Testis (tissue), 3 donors: ENCODE data around the gene ERC1. TPM values are rescaled to one million over a fixed set of nuclear protein-coding genes. Genes with fewer than 3 reads are reported as not detected.

ENCODE experiments used
- DNase-seq: peaks from one replicate; pipeline ENCODE4 v3.0.0-alpha.2; 2019
- H3K27ac ChIP-seq, 2 donors: fragments of 200-600 bp; sonication (generic); one replicate each; pipeline ENCODE4 v1.5.1; 2019
- H3K27me3 ChIP-seq: fragments of 200-600 bp; sonication (generic); one replicate; pipeline ENCODE4 v1.5.1; 2019
- H3K36me3 ChIP-seq: fragments of 200-600 bp; sonication (generic); one replicate; pipeline ENCODE4 v1.5.1; 2017; ENCODE audit warnings: low read depth; ENCODE audit errors: missing control alignments
- H3K4me1 ChIP-seq: fragments of 200-600 bp; sonication (generic); one replicate; pipeline ENCODE4 v1.5.1; 2019
- H3K4me3 ChIP-seq, 2 donors: fragments of 200-600 bp; sonication (generic); one replicate each; pipeline ENCODE4 v1.5.1; 2017 to 2019
- H3K9me3 ChIP-seq: fragments of 200-600 bp; sonication (generic); one replicate; pipeline ENCODE4 v1.5.1; 2017
- POLR2A ChIP-seq: fragments of 450-650 bp; IDR thresholded peaks from one replicate; pipeline ENCODE4 v1.6.1; 2017; ENCODE audit warnings: antibody characterized with exemption, mild to moderate bottlenecking, moderate library complexity
- WGBS, 2 donors: methylation state at CpG; one replicate each; pipeline ENCODE4 v1.1.5; 2018; 5-methylcytosine and 5-hydroxymethylcytosine counted together
- intact Hi-C: fragments of 100-400 bp; cut with DNase I; formaldehyde crosslinking; loops from one replicate; pipeline ENCODE4 v1.15.1; 2023; ENCODE audit warnings: low total_unique reads
- polyA plus RNA-seq: library from polyadenylated mRNA; stranded (reverse); fragments of 350-450 nt; fragmentation: Illumina TruSeq; extraction: RNeasy Lipid Tissue Mini Kit (QIAGEN cat#74804); gene quantifications from one replicate; pipeline ENCODE4 v1.2.3, GENCODE V29; 2014; ENCODE audit warnings: low read depth, low replicate concordance; ENCODE audit not compliant: insufficient read depth
- total RNA-seq, 2 donors: library from RNA; depleted of rRNA; stranded (reverse); fragments of >200 nt; gene quantifications; one replicate each; pipeline ENCODE4 v1.2.3, GENCODE V29; 2016
- TF ChIP-seq, protein P1 (sequence below), 3 experiments: fragments of 450-650 bp in 2 of 3; fragments of 200-600 bp in 1 of 3; sonication (generic) in 1 of 3; IDR thresholded peaks; one replicate each; pipeline ENCODE4 v1.5.1; 2016 to 2019; ENCODE audit warnings: antibody characterized with exemption in 3 of 3, mild to moderate bottlenecking in 2 of 3, moderate library complexity in 1 of 3

Gene ERC1
- total and polyA plus RNA-seq, 3 donors from 2014 or later: 25.8 to 109 (median 106) TPM

DNA sequence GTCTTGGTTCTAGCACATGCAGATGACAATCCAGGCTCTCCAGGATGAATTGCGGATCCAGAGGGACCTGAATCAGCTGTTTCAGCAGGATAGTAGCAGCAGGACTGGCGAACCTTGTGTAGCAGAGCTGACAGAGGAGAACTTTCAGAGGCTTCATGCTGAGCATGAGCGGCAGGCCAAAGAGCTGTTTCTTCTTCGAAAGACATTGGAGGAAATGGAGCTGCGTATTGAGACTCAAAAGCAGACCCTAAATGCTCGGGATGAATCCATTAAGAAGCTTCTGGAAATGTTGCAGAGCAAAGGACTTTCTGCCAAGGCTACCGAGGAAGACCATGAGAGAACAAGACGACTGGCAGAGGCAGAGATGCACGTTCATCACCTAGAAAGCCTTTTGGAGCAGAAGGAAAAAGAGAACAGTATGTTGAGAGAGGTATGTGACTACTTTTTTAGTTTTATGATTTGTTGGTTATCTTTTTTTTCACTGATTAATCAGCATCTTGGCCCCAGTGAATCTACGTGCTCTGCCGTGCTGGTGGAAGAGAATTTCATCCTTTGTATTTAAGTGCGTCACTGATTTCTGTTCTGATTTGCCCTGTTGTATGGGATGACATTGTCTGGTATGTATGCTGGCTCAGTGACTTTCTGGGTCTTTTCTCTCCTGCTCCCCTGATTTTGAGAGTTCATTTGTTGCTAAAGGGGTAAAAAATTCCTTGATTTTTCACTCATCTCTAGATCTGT lies 92.3 kb downstream of the ERC1 start:
- WGBS, 2 donors: 32 to 51% methylated on average over 12 of the region's 12 CpGs
- Histone ChIP-seq H3K27ac (peak overlapping the region; percentile 42 to 65), H3K27me3 (no peaks in the 10 kb centered on the region), H3K4me3 (no peak overlapping the region), H3K4me1 (peaks cover 17% of the 10 kb centered on the region), H3K9me3 (no peaks in the 10 kb centered on the region), H3K36me3 (no peaks in the 10 kb centered on the region)
- DNase-seq: peak; percentile 43
- TF ChIP-seq, protein P1, sequence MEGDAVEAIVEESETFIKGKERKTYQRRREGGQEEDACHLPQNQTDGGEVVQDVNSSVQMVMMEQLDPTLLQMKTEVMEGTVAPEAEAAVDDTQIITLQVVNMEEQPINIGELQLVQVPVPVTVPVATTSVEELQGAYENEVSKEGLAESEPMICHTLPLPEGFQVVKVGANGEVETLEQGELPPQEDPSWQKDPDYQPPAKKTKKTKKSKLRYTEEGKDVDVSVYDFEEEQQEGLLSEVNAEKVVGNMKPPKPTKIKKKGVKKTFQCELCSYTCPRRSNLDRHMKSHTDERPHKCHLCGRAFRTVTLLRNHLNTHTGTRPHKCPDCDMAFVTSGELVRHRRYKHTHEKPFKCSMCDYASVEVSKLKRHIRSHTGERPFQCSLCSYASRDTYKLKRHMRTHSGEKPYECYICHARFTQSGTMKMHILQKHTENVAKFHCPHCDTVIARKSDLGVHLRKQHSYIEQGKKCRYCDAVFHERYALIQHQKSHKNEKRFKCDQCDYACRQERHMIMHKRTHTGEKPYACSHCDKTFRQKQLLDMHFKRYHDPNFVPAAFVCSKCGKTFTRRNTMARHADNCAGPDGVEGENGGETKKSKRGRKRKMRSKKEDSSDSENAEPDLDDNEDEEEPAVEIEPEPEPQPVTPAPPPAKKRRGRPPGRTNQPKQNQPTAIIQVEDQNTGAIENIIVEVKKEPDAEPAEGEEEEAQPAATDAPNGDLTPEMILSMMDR (IDR thresholded peaks at IDR 0.05): no peak
- TF ChIP-seq POLR2A: no peak
- intact Hi-C loops: no loop called here

DNA sequence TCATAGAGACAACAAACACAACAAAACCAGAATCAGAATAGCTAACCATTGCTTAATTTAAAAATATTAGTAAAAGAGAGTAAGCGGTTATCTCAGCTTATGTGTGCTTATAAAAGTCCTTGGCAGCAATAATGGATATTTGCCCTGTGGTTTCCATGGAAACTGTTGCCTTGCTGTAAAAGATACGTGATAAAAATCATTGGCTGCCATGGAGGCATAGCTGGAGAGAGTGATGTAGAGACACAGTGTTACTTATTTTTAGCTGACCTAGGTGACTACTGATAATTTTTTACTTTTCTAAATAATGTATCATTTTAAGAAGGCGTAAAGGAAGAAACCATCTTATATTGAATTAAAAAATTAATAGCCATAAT lies 92.9 kb downstream of the ERC1 start:
- Histone ChIP-seq H3K27me3 (no peaks in the 10 kb centered on the region), H3K9me3 (no peaks in the 10 kb centered on the region), H3K4me1 (peaks cover 17% of the 10 kb centered on the region), H3K36me3 (no peaks in the 10 kb centered on the region), H3K4me3 (no peak overlapping the region), H3K27ac (peak overlapping the region; percentile 42 to 65)
- intact Hi-C loops: no loop called here
- 25 to 31% methylated on average over 3 of the region's 3 CpGs for WGBS, 2 donors
- peak; percentile 60 for DNase-seq
- TF ChIP-seq, protein P1 (IDR thresholded peaks at IDR 0.05): no peak
- no peak for TF ChIP-seq POLR2A

DNA sequence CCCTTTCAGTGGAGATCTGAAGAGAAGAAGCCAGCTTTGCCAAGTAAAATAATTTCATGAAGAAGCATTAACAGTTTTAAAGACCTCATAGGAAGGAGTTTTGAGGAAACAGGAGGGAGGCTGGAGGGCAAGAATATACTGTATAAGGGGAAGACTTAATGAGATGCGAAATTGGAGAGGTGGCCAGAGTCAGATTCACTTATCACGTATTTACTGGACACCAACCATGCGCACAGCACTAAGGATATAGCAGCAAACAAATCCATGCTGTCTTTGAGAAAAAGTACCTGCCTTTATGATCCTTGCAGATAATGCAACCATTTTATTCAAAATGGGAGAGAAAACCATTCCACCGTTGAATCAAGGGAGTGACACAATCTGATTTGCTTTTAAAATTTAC lies 100.3 kb downstream of the ERC1 start:
- WGBS, 2 donors: 51 to 57% methylated on average over 4 of the region's 4 CpGs
- Histone ChIP-seq H3K4me1 (no peaks in the 10 kb centered on the region), H3K9me3 (no peaks in the 10 kb centered on the region), H3K27ac (no peak overlapping the region), H3K4me3 (no peak overlapping the region), H3K27me3 (no peaks in the 10 kb centered on the region), H3K36me3 (no peaks in the 10 kb centered on the region)
- DNase-seq: no peak
- intact Hi-C loops: no loop called here
- TF ChIP-seq, protein P1 (IDR thresholded peaks at IDR 0.05): no peak
- TF ChIP-seq POLR2A: no peak

DNA sequence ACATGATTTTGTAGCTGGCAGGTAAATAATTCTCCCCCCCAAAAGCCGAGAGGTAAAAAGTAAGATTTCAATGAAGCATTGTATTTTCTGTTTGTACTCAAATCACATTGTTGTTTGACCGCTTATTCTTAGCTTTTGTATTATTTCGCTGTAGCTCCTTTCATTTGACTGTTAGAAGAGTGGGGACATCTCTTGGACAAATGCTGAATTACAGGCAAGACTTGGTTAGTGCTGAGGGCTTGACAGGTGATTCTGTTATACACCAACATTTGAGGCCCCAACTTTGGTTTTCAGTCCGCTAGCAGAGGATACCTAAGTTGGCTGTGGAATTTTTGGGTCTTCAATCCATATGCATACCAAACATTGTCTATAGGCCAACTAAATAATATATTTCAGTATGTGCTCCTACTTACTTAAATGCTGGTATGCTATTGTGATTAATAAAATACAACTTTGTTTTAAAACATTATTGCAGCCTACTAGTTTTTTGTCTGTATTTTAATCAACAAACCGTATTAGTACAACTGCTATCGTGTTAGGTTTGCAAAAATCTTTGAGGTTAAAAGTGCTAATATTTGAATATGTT lies 102.2 kb downstream of the ERC1 start:
- H3K4me1 ChIP-seq: no peaks in the 10 kb centered on the region
- no peaks in the 10 kb centered on the region for H3K9me3 ChIP-seq
- no peaks in the 10 kb centered on the region for H3K27me3 ChIP-seq
- intact Hi-C loops: no loop called here
- TF ChIP-seq POLR2A: no peak
- TF ChIP-seq, protein P1 (IDR thresholded peaks at IDR 0.05): peak; percentile 52 to 57 (median 55)
- DNase-seq: peak; percentile 40
- H3K27ac ChIP-seq: no peak overlapping the region
- no peaks in the 10 kb centered on the region for H3K36me3 ChIP-seq
- H3K4me3 ChIP-seq: no peak overlapping the region
- WGBS, 2 donors: 53 to 61% methylated on average over 6 of the region's 6 CpGs
